GM21367 (cell line): ENCODE measurements around the gene MARS1.

Experiments
- ATAC-seq: cut with Tn5 transposase; IDR thresholded peaks from one replicate; pipeline ENCODE4 v1.9.1; 2021; ENCODE audit not compliant: unreplicated experiment

The MARS1 gene

DNA sequence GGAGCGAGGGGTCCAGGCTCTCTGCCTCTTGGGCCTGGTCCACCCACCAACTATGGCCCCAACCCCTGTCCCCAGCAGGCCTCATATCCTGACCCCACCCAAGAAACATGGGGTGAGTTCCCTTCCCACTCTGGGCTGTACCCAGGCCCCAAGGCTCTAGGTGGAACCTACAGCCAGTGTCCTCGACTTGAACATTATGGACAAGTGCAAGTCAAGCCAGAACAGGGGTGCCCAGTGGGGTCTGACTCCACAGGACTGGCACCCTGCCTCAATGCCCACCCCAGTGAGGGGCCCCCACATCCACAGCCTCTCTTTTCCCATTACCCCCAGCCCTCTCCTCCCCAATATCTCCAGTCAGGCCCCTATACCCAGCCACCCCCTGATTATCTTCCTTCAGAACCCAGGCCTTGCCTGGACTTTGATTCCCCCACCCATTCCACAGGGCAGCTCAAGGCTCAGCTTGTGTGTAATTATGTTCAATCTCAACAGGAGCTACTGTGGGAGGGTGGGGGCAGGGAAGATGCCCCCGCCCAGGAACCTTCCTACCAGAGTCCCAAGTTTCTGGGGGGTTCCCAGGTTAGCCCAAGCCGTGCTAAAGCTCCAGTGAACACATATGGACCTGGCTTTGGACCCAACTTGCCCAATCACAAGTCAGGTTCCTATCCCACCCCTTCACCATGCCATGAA is 16.8 kb upstream of the MARS1 start:
- ATAC-seq: no peak

DNA sequence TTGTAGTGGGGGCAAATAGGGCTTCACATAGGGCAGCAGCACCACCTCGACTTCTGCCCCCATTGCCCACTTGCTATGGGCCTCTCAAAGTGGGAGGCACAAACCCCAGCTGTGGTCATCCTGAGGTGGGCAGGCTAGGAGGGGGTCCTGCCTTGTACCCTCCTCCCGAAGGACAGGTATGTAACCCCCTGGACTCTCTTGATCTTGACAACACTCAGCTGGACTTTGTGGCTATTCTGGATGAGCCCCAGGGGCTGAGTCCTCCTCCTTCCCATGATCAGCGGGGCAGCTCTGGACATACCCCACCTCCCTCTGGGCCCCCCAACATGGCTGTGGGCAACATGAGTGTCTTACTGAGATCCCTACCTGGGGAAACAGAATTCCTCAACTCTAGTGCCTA is 16.2 kb upstream of the MARS1 start:
- no peak for ATAC-seq

DNA sequence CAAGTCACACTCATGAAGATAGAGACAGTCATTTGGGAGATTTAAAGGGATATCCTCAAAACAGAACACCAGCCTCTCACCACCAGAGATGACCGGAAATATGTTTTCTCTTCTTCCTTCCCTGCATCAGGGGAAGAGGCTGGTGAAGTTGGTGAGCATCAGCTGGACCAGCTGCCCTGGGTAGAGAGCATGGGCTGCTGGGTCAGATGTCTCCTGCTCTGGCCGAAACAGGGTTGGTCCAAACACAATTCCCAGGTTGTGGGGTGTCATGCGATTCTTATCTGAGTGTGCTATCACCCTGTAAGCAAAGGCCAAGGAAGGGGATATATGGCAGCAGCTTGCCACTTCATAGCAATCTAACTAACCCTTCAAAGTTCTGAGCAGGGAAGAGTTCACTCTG is 15.5 kb upstream of the MARS1 start:
- no peak for ATAC-seq

DNA sequence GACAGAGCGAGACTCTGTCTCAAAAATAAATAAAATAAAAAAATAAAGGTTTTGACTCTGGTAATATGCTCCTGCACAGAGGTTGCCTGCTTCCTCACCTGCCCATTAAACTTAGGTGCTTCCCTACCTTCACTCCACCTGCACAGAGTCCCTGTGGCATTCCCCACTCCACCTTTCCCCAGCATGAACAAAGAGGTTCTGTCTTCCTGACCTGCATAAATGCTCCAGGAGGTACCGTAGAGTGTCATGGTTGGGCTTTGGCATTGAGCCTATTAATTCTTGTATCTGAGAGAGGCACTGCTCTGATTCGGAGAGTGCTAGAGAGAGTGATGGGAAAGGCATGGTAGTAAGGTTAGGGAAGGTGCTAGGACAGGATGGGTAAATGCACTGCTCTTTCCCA is 14.5 kb upstream of the MARS1 start:
- ATAC-seq: no peak

DNA sequence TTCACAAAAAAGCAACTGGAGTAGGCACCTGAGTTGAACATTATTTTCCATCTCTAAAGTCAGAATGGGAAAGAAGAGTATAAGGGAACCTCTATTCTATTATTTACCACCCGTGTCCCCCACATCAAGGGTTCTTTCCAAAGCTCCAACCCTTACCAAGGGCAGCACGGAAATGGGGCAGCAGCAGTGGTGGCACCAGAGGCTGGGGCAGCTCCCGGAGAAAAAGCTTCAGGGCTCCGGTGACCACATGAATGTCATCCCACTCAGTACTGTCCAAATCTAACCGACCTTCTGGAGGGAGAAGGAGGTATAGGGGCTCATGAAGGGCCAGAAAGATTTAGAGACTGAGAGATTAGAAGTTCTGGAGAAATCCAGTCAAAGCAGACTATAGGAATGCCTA is 14.0 kb upstream of the MARS1 start:
- no peak for ATAC-seq

DNA sequence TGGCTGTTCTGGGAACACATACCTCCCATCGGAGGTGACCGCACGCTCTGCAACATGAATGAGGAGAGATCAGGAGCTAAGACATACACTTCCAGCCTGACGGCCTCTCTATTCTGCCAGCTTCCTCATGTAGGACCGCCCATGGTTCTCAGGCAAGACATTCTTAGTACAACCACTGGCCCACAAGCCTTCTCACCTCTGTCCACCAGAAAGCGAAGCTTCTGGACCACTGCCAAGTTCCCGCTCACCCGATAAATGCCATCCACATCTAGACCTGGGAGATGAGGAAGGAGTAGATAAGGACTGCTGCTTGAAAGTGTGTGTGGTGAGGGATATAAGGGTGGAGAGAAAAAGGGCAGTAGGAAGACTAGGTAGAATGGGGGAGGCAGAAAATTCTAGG is 13.4 kb upstream of the MARS1 start:
- ATAC-seq: no peak

DNA sequence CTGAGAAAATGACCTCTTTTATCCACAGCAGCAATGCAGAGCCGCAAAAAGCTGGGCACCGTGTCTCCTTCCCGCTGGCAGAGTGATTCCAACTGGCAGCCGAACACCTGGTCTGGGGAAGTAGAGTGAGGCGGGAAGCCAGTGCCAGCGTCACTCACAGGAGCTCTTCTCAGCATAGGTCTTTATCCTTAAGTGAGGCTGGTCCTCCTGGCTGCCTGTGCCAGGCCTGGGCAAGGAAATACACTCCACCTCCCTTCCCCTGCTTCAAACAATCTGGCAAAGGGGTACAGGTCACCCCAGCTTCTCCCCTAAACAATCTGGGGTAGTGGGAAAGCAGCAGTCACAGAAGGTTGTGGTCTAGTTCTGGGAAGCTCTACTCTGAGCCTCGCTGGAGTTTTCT is 13.0 kb upstream of the MARS1 start:
- no peak for ATAC-seq

DNA sequence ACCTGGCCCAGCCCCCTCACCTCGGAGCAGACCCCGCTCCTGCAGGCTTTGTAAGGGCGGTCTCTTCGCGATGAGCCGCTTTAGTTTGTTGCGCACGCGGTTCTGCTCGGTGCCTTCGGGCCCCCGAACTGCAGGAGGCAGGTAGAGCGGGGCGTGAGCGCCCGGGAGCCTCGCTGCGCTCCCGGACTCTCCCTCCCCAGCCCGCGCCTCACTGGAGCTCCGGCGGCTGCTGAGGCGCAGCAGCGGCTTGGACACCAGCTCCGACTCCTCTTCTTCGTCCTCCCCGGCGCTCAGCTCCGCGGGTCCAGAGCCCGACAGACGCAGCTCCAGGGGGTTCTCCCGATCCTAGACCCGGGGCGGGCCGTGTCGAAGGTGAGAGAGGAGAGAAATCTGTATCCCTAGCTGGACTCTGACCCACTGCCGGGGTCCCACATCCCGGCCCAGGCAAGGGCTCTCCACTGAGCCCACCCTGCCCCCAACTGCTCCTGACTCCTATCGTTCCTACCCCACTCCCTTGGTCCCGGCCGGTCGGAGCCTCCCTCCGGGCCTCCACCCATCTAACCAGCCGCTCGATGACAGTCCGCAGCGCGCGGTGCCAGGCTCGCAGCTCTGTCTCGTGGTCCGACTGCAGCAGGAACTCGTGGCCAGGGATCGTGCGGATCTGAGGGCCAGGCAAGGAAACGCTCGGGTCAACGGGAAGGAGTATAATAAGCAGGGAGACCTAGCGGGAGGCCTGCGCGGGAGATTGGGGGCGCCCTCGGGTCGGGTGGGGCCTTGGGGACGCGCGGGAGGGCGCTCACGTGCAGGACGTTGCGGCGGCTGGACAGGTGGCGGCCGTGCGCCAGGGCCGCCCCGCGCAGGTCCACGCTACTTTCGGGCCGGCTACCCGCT is 12.4 kb upstream of the MARS1 start:
- ATAC-seq: no peak

DNA sequence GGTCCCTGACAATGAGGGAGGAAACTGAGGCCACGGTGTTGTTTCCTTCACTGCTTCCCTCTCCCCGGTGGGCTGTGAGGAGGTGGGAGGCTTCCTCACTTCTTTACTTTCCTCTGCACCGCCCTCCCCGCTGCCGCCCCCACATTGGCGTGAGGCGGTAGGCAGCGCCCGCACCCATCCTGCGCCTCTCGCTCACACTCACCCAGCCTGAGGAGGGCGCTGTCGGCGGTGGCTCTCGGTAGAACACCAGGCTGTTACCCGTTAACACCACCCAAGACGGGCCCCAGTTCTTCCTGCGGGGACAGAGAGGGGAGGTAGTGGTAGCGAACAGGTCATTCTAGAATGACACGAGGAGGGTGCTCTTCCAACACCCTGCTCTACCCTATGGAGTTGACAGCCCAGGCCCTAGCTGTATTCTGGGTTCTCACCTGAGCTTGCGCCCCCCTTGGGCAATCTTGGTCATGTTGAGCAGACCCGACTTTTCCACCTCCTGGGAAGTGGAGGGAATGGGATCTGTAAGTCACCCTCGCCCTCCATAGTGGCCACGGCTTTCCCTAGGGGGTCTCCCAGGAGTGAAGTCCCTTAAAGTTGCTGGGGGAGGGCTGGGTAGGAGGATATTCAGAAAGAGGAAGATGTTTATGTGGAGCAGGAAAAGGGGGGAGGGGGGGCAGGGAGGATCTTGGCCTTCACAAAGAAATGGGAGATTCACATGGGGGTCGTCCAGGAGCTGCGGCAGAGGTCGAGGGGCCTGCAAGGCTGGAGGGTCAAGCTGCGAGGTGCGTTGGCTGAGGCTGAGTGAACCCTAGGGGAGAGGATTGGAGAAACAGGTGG is 11.5 kb upstream of the MARS1 start:
- ATAC-seq: peak; percentile 37

DNA sequence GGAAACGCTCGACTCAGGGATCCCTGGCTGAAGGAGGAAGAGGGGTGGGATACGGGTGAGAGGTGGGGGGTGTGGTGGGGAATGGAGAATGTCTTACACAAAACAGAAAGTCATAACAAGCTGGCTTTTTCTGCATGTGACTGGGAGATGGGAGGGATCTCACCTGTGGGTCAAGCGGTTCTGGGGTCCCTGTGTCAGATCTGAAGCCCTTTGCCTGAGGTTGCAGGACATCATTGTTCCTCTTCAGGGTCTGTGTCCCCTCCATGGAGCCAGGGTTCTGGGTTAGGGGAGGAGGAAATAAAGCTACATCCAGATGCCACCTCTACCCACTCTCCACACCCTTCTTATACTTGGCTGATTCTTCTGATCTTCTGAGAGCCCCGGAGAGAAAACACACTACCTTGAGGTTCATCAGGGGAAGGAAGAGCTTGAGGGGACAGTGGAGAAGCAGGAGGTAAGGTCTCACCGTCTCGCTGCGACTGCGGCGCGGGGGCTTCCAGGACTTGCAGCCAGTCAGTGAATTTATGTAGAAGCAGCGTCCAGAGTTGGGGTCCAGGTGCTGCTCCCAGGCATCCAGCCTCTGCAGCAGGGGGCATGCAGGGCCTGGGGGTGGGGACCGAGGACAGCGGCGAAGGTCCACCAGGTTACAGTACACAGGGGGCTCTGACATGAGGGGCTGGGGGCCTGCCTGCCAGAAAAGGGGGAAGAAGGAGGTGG is 10.7 kb upstream of the MARS1 start:
- ATAC-seq: no peak

DNA sequence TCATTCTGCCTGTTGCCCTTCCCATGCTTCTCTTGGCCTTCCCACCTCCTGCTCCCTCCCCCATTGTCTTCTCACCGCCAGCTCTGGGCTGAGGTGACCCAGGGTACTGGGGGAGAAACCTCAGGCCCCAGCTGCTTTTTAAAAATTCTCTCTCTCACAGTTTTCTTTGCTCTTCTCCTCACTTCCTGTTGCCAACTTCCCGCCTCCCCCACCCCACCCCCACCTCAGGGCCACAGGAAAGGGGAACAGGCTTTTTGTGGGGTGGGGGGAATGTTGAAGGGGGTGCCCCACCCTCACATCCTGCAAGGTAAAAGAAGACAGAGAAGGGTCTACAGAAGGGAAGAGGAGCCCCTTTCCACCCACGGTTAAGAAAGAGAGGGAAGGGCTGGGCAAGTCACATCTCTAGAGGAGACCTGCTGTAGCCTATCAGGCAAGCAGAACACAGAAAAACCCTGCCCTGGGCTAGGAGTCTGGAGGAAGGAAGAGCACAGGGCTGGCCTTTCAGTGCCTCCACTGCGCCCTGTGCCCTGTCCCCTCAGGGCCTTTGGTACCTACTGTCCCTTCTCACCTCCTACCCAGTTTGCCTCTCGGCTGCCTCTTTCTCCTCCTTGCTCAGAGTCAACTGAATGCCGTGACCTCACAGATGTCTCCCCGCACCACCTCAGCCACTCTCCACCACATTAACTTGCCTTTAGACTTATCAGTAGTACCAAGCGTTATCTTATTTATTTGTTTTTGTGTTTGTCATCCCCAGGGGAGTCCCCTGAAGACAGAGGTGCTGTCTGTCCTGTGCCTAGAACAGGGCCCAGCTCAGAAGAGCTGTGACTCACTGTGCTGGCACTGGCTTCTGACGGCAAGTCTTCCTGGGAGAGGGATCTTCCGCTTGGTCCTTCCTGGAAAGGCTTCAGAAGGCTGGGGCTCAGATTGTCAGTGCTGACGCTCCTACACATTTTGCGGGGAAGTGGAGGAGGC is 9.9 kb upstream of the MARS1 start:
- no peak for ATAC-seq

DNA sequence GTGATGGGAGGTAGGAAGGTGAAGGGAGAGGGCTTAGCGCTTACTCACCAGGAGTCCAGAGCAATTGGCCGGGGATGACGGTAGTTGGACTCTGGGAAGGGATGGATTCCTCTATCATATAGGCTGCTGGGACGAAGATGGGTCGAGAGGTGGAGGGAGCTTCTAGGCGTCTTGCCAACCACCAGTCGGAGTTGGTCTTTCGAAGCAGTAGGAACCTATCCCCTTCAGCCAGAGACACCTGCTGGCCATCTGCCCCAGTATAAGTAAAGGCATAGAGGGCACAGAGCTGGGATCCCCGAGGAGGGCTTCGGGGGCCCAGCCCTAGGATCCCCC is 8.9 kb upstream of the MARS1 start:
- no peak for ATAC-seq

DNA sequence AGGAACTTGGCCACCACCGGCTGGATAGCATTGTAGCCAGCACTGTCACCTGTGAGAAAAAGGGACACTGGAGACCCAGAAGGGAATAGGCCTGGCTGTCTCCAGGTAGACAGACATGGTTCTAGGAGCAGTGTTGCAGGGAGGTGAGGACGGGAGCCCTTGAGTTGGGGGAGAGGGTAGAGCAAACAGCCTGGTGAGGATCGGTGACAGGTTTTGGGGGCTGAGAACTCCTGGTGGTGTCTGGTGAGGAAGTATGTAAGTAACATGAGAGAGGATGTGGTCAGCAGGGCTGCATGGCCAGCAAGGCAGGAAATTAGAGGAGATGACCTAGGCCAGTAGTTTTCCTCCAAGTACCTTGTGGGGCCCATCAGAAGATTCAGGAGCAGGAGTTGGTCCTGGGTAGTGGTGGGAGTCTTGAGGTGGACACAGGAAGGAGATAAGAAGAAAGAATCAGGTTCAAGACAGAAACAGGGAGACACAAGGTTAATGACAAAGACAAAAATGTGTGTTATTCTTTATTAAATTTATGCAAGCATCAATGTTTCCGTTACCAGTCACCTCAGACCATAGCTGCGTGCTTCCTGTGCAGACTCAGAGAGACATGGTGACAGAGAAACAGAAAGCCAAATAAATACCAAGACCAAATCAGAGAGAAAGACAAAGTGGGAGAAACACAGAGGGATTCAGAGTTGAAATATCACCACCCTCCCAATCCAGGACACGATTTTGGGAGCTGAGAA is 8.3 kb upstream of the MARS1 start, which contains the start of gene ARHGAP9:
ARHGAP9 (minus strand) TSS at position 491 of the 740 bp plus-strand sequence; CDS start at position 31, 460 bp downstream.
- no peak for ATAC-seq

DNA sequence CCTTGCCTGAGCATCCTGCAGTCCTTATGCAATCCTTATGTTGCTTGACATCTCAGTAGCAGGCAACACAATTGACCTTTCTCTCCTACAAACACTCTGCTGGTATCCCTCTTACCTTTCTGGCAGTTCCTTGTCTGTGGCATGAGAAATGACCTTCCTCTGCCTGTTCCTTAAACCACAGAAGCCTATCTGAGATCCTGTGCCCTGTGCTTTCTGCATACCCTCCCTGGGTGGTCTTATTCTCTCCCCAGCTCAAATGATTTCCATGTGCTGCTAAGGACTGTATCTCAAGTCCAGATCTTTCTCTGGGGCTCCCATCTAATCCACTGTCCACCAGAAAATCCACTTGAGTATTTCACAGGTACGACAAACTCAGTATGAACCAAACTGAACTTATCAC is 6.2 kb upstream of the MARS1 start:
- no peak for ATAC-seq

DNA sequence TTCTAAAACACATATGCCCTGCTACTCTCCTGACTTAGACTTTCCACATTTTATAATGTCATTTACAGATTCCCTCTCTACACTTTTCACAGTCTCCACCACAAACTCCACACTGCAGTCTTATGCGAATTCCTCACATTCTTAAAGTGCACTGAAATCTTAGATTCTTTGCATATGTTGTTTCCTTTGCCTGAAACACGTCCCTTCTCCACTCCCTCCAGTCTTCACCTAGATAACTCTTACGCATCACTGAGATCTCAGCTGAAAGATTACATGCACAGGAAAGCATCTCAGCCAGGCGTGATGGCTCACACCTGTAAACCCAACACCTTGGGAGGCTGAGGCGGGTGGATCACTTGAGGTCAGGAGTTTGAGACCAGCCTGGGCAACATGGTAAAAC is 4.4 kb upstream of the MARS1 start:
- no peak for ATAC-seq

DNA sequence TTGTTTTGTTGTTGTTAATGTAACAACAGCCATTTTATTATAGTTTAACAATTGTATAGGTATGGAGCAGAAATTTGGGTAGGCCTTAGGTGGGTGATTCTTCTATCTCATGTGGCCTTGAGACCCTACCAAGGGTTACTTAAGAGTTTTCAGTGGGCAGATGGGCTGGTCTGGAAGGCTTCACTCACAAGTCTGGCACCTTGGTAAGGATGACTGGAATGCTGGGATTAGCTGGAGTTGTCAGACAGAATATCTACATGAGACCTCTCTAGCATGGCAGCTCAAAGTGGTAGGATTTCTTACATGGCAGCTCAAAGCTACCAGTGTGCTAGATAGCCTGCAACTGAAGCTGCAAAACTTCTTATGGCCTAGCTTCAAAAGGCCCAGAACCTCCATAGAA is 2.2 kb upstream of the MARS1 start:
- ATAC-seq: no peak

DNA sequence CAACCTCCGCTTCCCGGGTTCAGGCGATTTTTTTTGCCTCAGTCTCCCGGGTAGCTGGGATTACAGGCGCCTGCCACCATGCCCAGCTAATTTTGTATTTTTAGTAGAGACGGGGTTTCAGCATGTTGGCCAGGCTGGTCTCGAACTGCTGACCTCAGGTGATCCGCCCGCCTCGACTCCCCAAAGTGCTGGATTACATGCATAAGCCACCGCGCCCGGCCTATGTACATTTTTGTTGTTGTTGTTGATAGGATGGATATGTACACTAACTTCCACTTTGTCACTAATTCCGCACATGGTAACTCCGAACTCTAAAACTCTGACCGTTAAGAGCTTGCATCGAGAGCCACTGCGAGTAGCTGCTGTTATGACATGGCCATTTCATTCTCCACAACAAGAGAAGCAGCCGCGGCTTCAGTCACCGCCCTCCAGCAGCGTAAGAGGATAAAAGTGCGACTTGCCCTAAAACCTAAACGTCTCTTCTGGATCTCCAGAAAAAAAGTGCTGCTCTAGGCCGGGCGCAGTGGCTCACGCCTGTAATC is 742 bp upstream of the MARS1 start:
- no peak for ATAC-seq

DNA sequence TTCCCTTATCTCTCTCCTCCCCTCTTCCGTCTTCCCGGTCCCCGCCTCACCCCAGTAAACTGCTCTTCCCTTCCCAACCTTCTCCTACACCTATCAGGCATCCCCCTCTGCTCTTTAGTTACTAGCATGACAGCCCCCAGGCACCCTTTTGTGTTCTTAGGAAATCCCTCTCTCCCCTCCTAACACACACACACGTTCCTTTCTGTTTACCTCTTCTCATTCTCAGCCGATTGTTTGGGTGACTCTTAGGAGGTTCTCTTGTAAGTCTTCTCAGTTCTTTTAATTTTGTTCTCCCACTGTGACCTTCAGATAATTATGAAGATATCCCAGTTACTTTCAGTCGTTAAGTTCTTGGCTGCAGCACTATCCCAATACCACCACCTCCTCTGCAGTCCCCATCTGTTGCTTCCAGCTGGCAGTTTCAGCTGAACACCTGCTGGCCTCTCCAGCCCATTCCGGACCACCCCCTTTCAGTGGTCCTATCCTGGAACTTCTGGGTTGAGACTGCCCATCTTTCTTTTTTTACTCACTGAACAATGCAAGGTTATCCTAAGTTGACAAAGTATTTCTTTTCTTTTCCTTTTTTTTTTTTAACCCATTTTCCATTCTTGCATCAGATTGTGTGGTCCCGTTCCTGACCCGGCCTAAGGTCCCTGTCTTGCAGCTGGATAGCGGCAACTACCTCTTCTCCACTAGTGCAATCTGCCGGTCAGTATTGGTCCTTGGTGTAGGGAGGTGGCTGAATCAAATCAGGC is 711 bp downstream of the MARS1 start:
- ATAC-seq: no peak
